Esophagus squamous epithelium (tissue), 4 donors: ENCODE measurements around the gene LRR1.

ENCODE experiments used
- CTCF ChIP-seq, 6 experiments: fragments of 450-650 bp in 4 of 6; fragments of 200-600 bp in 2 of 6; sonication (generic) in 2 of 6; IDR thresholded peaks; one replicate each; pipeline ENCODE4 v1.5.1; 2016 to 2019; ENCODE audit warnings: antibody characterized with exemption in 6 of 6, mild to moderate bottlenecking in 4 of 6, moderate library complexity in 4 of 6
- POLR2A ChIP-seq, 4 donors: fragments of 450-650 bp; IDR thresholded peaks; one replicate each; pipeline ENCODE4 v1.6.1; 2017; ENCODE audit warnings: antibody characterized with exemption in 4 of 4, mild to moderate bottlenecking in 4 of 4, moderate library complexity in 3 of 4

GRCh38 chr14:49641697-49642129 lies 43.0 kb downstream of the LRR1 start:
- TF ChIP-seq CTCF (IDR thresholded peaks at IDR 0.05) (no peak), POLR2A (IDR thresholded peaks at IDR 0.05) (no peak)
